ENCODE results near the gene TMEM165. TPM values are rescaled to one million over a fixed set of nuclear protein-coding genes. Genes with fewer than 3 reads are reported as not detected.
A peak's percentile ranks its signal among the peaks of the same experiment; 100 is the strongest.

Gene TMEM165
- total and polyA plus RNA-seq, 2 donors (not counting 3 experiments of a cell fraction or from before 2014, with no cell fraction given) = 144 to 177 TPM

GRCh38 chr4:55411621-55412020 lies 15.9 kb downstream of the TMEM165 start:
- H3K79me2 ChIP-seq (ENCODE audit: control insufficient read depth, insufficient read depth, low read length) = peaks cover 92% of the 10 kb centered on the region
- no peak overlapping the region for H3K9ac ChIP-seq (replicated peaks; ENCODE audit: extremely low read depth, insufficient read depth, low read length)
- H3K4me1 ChIP-seq (ENCODE audit: control insufficient read depth, extremely low read depth, insufficient read depth, low read length) = no peaks in the 10 kb centered on the region
- intact Hi-C loops (cut with micrococcal nuclease) = no loop called here
- no peaks in the 10 kb centered on the region for H3K9me3 ChIP-seq (replicated peaks; ENCODE audit: control insufficient read depth, insufficient read depth, low read length)
- no peaks in the 10 kb centered on the region for H3K27me3 ChIP-seq (ENCODE audit: control insufficient read depth in 2 of 2, insufficient read depth in 2 of 2, low read length in 2 of 2)
- FAIRE-seq = peak; percentile 68
- H3K27ac ChIP-seq (ENCODE audit: insufficient read depth, low read depth, low read length) = no peak overlapping the region
- no peak for TF ChIP-seq MAX (IDR thresholded peaks at IDR 0.05; ENCODE audit: insufficient read depth, insufficient read length)
- no peak for TF ChIP-seq POLR2AphosphoS5 (IDR thresholded peaks at IDR 0.05; ENCODE audit: insufficient read depth, low read depth, low read length)
- no peak for TF ChIP-seq CTCF (IDR thresholded peaks at IDR 0.05; ENCODE audit: extremely low read depth in 1 of 2, insufficient read depth in 1 of 2, low read depth in 1 of 2, low read length in 2 of 2)
- no peak for TF ChIP-seq FOS (IDR thresholded peaks at IDR 0.05; ENCODE audit: borderline replicate concordance, insufficient read depth, low read length)
- no peak for TF ChIP-seq EZH2 (IDR thresholded peaks at IDR 0.05; ENCODE audit: borderline replicate concordance, low read depth, low read length, severe bottlenecking)
- dilution Hi-C loops (cut with MboI; ENCODE audit: extremely low pct_ligation_motif_present, low sequenced_read_pairs) = no loop called here
- CTCF ChIA-PET = interaction anchor here (0.6 to 2.1 kb wide), 3 partner anchors 15 to 134 kb away, joined by 3 to 5 read pairs (median 3); no protein-coding TSS in a partner anchor
- H3K36me3 ChIP-seq (ENCODE audit: control insufficient read depth in 2 of 2, extremely low read depth in 1 of 2, insufficient read depth in 2 of 2, low read length in 2 of 2) = peaks cover 11% of the 10 kb centered on the region in 2 experiments
- no peak overlapping the region for H2AFZ ChIP-seq (ENCODE audit: low read depth, low read length)
- no peak for DNase-seq (ENCODE audit: low read depth, low spot score)
- POLR2A ChIA-PET = no interaction called here
- no TSS peak for BruUV-seq (replicated peaks)
- peaks cover 15% of the 10 kb centered on the region for H4K20me1 ChIP-seq (replicated peaks; ENCODE audit: control insufficient read depth, extremely low read depth, insufficient read depth, low read length)
- H3K4me3 ChIP-seq (replicated peaks in 1 of 3; ENCODE audit: insufficient read depth in 1 of 3, low read depth in 1 of 3, low read length in 3 of 3) = no peak overlapping the region
- H3K4me2 ChIP-seq (ENCODE audit: insufficient read depth, low read length) = no peak overlapping the region
- no peaks in the 10 kb centered on the region for H3K9me1 ChIP-seq (replicated peaks; ENCODE audit: control insufficient read depth, extremely low read depth, insufficient read depth, low read length)

Data from endothelial cell of umbilical vein (primary cell).